GM10266 (cell line): ENCODE results near the gene CDKL4.
"Not testable (repeated sequence)": the region's sequence is repeated elsewhere in the genome, so short reads cannot be mapped to it uniquely, and the experiment has no call there.

Source experiments
- DNase-seq: peaks from one replicate; pipeline ENCODE4 v3.0.0; 2012; ENCODE audit errors: extremely low spot score
- CTCF ChIP-seq: IDR thresholded peaks from 2 replicates; pipeline ENCODE4 v1.5.1; 2012; ENCODE audit warnings: mild to moderate bottlenecking, low read depth; ENCODE audit not compliant: control insufficient read depth, insufficient read depth; ENCODE audit errors: missing control alignments

Gene CDKL4

GRCh38 chr2:39150102-39150562 is 93.6 kb downstream of the CDKL4 start:
- no peak for DNase-seq
- no peak for TF ChIP-seq CTCF

GRCh38 chr2:39146630-39147029 is 97.1 kb downstream of the CDKL4 start:
- DNase-seq = no peak
- no peak for TF ChIP-seq CTCF

GRCh38 chr2:39145906-39146421 is 97.8 kb downstream of the CDKL4 start:
- no peak for TF ChIP-seq CTCF

GRCh38 chr2:39144416-39144815 is 99.4 kb downstream of the CDKL4 start:
- no peak for DNase-seq
- no peak for TF ChIP-seq CTCF

More at GRCh38 chr2:39145906-39146421, 97.8 kb downstream of the CDKL4 start:
- no peak for DNase-seq

GRCh38 chr2:39142904-39143605 is 100.7 kb downstream of the CDKL4 start:
- DNase-seq = no peak
- no peak for TF ChIP-seq CTCF

- TF ChIP-seq CTCF = no peak
- no peak for DNase-seq
Measured at GRCh38 chr2:39141334-39142271, 102.2 kb downstream of the CDKL4 start.

GRCh38 chr2:39140948-39141333 is 102.8 kb downstream of the CDKL4 start:
- DNase-seq = not testable (repeated sequence)
